HG03460 (cell line): Measurements from ENCODE around the gene ULK1.
"Not testable (repeated sequence)": the region's sequence is repeated elsewhere in the genome, so short reads cannot be mapped to it uniquely, and the experiment has no call there.

Source experiments
- ATAC-seq: cut with Tn5 transposase; IDR thresholded peaks from one replicate; pipeline ENCODE4 v1.9.1; 2021; ENCODE audit not compliant: unreplicated experiment

ULK1 gene

DNA sequence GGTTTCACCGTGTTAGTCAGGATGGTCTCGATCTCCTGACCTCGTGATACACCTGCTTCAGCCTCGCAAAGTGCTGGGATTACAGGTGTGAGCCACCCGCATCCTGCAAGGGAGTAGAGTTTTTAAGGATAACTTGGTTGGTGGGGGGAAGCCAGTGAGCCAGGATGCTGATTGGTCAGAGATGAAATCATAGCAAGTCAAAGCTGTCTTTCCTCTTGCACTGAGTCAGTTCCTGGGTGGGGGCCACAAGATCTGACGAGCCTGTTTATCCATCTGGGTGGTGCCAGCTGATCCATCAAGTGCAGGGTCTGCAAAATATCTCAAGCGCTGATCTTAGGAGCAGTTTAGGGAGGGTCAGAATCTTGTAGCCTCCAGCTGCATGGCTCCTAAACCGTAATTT lies 9.3 kb upstream of the ULK1 start:
- ATAC-seq = not testable (repeated sequence)

DNA sequence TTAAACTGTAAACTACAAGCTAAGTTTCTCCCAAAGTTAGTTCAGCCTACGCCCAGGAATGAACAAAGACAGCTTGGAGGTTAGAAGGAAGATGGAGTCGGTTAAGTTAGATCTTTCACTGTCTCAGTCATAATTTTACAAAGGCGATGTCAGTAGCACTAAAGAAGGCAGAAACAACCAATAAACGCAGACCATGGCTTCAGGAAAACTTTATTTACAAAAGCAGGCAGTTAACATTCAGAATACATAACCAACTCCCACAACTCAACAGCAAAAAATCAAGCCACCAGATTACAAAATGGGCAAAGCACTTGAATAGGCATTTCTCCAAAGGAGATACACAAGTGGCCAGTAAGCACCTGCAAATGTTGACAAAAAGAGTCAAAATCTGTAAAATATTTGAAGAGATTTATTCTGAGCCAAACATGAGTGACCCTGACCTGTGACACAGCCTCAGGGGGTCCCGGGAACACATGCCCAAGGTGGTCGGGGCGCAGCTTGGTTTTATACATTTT lies 8.8 kb upstream of the ULK1 start:
- no peak for ATAC-seq

DNA sequence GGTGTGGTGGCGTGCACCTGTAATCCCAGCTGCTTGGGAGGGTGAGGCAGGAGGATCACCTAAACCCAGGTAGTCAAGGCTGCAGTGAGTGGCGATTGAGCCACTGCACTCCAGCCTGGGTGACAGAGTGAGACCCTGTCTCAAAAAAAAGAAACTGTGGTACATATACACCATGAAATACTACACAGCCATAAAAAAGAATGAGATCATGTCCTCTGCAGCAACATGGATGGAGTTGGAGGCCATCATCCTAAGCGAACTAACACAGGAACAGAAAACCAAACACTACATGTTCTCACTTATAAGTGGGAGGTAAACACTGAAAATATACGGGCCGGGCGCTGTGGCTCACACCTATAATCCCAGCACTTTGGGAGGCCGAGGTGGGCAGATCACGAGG lies 2.7 kb upstream of the ULK1 start:
- ATAC-seq = not testable (repeated sequence)

DNA sequence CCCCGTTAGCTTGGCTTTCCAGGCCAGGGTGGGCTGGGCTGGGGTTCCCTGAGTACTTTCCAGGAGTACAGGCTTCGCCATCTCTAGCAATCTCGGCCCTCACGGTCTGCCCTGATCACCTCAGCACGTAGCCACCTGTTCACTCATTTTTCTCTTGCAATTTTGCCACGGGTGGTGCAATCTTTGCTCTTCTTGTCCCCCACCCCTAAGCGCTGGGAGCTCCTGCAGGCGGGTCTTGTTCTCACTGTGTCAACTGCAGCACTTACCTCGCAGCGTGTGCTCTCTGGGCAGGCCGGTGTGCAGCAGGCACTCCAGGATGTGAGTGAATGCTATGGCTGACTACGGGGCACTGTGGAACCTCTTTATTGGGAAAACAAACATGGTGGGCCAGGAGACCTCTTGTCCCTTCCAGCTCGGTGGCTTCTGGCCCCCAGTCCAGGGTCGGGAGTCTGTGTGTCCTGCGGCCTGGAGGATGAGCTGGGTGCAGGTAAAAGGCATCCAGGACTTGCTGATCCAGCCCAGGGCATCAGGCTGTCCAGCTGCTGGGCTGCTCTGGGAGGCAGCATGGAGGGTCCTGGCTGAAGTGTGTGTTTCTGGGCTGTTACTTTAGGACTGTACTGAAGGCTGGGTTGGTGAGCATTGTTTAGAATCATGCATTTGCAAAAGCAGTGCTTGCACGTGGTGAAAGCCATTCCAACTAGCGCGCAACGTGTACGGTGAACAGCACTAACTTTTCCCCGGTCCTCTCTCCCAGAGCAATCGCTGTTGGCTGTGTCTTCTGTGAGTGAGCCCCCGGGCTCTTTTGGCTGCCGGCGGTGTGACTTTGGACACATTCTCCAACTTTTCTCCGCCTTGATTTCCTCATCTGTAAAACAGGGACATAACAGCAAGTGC lies 1.5 kb upstream of the ULK1 start:
- ATAC-seq = no peak

DNA sequence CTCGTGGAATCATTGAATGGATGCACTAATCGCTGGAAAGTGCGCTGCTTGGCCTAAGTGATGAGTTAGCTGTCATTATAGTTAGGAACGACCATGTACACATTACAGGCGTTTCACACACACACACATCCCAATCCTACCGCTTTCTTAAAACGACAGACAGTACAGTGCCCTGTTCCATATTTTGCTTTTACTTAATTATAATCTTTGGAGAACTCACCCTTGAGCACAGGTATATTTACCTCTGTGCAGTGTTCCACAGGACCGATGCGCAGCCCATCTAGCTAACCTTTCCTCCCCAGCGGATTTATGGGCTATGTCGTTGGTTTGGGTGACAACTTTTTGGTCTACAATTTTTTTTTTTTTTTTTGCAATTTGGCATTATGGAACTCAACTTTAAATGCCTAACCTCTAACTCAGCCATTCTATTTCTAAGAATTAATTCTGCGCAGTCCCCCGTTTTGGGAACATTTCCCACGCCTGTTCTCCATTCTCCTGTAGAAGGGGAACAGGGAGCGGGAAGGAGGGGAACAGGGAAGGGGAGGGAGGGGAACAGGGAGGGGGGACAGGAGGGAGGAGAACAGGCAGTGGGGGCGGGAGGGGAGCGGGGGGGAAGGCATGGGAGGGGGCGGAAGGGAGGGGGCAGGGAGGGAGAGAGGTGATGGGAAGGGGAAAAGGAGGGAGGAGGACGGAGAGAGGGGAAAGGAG lies 663 bp upstream of the ULK1 start:
- no peak for ATAC-seq

DNA sequence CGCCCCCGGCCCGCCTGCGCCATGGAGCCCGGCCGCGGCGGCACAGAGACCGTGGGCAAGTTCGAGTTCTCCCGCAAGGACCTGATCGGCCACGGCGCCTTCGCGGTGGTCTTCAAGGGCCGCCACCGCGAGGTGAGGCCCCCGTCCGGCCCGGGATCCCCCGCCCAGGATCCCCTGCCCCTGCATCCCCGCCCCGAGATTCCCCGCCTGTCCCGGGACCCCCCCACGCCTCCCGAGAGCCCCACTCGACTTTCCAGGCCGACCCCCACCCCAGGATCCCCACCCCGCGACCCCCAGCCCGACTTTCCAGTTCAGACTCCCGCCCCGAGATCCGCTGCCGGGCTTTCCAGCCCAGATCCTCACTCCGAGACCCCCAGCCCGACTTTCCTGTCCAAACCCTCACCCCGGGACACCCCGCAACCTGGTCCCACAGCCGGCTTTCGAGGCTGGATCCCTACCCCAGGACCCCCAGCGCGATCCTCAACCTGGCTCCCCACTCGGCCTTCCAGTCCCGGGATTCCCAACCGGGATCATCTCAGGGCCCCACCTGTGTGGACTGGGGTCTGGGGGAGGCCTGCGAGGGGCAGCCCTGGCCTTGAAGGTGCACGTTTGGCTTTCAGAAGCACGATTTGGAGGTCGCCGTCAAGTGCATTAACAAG lies 688 bp downstream of the ULK1 start:
- ATAC-seq = no peak

DNA sequence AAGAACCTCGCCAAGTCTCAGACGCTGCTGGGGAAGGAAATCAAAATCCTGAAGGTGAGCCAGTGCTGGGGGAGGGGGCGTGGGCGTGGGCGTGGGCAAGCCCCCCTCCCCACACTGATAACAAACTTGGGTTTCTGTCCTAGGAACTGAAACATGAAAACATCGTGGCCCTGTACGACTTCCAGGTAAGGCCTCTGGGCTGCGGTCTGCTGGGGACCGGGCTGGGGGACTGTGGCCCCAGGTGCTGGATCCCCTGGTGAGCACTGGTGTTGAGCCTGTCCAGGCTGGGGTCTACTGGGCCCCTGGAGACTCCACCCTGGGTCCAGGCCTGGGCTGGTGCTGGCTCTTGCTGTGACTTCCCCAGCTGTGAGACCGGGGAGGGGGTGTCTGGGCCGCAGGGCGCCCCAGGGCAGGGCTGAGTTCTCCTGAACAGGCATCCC lies 1.2 kb downstream of the ULK1 start:
- peak; percentile 2 for ATAC-seq

DNA sequence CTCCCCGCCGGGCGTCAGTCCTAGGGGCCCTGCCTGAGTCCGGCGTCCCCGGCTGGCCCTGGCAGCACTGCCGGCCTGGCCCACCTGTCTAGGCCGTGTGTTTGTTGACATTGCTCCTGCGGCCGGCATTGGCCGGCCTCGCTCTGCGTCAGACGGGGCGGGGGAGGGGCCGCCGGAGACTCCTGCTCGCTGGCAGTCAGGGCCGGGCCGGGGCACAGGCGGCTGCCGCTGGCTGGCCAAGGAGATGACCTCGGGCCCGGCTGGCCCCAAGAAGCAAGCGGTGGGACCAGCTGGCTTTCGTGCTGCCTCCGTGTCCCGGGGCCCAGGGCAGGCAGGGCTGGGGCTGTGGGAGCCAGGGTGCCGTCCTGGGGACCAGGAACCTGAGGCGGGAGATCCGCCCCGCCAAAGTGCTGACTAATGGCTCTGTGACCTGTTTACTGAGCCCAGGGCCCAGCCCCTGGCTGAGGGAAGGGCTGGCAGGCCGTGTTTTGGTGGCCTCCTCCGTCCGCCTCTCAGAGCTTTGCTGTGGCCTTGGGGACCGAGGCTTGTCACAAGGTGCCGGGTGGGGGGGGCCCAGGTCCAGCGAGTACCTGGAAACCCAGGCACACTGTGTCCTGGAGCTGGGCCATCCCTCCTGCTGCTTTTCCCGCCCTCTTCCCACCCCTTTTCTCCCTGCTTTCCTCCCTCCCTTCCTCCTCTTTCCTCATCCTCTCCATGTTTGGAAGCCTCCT lies 1.8 kb downstream of the ULK1 start:
- peak; percentile 59 for ATAC-seq

DNA sequence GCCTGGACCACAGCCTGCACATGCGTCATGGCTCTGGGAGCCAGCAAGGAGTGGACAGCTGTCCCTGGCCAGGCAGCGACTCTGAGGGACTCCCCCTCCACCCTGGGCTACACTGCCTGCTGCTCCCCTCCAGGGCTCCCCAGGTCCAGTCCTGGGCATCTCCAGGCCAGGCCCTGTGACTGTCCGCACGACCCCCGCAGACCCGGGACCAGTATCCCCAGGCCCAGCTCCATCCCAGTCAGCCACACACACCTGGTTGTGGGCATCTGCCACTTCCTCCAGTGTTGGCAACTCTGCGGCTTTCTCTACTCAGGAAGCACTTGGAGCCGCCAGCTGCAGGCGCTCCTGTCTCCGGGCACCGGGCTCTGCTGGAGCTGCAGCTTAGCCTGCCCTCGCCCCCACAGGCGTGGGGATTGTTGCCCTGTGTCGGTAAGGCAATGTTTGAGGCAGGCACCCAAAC lies 2.4 kb downstream of the ULK1 start:
- ATAC-seq = no peak

DNA sequence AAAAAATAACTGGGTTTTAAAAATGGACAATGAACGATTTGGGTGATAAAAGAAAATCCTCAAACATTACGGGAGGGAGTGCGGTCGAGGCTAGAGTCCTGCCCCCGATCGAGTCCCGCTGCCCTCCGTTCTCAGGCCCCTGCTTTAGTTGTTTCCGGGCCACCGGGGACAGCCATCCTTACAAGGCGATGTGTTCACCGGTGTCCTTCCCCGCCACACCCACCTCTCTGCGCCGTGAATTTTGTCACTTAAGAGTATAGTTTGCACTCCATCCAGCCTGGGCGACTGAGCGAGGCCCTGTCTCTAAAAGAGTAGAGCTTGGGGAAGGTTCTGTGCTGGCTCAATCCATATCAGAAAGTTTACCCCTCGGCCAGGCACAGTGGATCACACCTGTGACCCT lies 2.9 kb downstream of the ULK1 start:
- no peak for ATAC-seq

DNA sequence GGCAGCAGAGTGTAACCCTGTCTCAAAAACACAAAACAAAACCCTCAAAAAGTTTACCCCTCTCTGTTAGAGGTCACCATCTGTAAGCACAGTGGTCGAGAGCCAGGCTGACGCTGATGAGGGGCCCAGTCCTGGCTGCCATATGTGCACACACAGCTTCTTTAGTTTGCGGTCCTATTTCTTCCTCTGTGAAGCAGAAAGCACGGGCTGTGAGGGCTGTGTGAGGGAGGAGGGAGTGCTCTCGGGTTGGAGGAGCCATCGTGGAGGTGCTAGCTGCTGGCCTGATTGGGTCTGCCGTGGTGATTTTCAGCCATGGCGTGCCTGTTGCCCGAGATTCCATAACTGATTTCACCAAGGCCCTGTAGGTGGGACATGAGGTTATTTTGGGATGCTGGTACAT lies 3.5 kb downstream of the ULK1 start:
- no peak for ATAC-seq

DNA sequence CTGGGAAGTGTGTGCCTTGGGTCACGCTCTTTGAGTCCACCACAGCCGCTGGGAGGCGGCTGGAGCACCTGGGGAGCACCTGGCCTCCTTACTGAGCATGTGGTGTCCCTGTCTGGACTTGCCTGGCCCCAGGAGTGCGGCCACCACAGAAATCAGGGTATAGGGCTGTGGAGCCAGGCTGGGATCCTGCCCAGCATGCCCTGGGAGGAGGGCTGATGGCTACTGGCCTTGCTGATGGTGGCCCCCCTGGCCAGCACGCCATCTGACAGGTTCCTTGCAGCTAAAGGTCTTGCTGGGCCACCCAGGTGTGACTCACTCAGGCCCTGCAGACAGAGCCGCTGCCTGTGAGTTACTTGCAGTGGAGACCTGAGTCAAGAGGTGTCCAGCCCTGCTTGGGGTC lies 6.0 kb downstream of the ULK1 start:
- ATAC-seq = no peak

DNA sequence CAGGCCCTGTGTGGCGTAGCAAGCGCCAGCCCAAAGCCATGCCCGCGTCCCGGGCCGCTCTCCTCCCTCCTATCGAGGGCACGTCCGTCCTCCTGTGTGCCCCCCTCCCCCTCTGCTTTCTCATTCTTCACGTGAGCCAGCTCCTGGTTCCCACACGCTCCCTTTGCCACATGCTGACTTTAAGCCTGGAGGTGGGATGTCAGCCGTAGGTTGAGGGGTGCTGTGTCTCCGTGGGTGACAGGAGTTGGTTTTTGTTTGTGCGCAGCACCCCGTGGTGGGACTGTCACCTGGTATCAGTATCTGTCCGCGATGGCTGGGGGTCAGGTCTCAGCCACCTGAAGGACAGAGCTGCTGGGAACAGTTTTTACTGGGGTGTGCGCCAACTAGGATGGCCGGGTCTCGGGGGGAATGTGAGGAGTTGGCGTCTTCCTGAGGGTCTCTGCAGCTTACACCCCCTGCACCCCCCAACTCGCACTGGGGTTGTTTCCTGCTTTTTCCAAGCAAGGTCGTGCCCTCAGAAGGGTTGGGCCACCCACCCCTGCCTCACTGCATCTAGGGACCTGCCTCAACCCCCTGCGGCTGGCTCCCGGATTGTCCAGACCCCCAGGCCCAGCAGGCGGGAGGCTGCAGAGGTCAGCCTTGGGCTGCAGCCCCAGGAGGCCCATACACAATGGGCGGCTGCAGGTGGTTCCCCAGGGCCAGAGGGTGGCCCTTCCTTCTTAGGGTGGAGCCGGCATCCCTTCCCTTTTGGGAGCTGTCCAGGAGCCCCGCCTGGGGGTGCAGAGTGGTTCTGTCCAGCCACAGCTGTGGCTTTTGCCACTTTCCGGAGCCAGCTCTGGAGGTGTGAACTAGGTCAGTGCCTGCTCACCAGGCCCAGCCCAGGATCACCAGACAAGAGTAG lies 7.3 kb downstream of the ULK1 start:
- ATAC-seq = no peak

DNA sequence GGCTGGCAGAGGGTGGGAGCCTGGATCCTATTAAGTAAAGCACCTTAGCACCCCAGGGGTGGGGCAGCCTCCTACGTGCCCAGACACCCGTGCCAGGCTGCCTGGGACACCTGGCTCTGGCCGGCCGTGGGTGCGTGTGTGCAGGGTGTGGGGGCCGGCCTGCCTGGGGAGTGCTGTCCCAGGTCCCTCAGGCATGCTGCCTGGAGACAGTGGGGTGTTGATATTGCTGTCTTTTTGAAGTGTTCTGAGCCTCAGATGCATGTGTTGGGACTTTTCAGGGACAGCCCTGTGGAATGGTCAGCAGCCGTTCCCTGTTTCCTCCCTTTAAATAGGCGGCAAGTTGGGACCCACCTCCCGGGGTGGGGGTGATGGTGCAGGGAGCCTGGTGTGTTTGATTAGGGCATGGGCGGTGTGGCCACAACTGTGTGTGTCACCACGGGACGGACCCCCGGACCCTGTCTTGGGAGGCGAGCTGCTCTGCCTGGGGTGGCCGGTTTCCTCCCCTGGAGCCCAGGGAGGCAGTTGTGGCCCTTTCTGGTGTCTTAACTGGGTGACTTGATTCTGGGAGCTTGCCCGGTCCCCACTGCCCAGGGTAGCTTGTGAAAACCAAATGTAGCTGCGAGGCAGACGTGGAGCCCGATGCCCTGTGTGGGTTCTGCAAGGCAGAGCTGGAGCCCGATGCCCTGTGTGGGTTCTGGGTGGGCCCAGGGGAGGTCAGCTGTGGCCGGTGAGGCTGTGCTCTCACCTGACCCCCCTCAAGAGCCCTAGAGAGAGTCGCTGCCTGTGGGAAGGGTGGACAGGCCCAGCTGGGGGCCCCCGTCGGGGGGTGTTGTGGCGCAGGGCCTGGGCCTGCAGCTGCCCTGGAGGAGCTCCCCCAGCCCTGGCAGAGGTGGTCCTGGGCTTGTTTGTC lies 8.2 kb downstream of the ULK1 start:
- no peak for ATAC-seq

DNA sequence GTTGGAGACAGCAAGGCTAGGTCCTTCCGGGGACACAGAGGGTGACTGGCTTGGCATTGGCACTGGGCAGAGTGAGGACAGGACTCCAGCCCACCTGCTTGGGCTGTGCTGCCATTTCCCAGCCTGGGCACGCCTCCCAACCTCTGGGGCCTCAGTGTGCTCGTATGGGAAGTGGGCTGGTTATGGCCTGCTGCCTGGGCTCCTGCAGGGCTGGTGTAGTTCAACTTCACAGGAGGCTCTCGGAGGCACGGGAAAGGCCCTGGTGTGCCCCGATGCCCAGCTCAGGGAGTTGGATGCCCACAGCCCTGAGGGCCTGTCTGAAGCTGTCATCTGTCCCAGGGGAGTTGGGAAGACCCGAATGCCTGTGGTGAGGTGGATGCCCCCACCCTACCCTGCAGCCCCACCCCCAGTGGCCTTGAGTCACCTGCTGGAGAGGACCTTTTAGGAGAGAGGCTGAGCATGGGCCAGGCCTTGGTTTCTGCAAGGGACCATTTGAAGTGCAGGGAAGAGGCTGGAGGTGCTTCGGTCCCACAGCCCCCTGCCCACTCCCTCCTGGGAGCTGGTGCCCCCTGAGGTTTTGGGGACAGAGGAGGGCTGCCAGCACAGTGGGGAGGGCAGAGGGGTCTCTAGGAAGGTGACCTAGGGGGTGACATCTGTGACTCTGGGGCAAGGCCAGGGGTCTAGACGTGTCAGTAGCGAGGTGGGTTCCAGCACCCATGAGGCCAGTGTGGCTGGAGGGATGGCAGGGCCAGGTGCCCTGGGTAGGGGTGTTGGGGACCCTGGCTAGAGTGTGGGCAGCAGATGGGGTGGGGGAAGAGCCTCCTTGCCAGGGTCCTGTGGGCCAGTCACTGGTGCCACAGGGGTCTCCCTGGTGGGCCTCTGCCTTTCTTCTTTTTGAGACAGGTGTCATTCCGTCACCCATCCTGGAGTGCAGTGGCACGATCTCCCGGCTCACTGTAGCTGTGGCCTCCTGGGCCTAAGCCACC lies 9.1 kb downstream of the ULK1 start:
- no peak for ATAC-seq

DNA sequence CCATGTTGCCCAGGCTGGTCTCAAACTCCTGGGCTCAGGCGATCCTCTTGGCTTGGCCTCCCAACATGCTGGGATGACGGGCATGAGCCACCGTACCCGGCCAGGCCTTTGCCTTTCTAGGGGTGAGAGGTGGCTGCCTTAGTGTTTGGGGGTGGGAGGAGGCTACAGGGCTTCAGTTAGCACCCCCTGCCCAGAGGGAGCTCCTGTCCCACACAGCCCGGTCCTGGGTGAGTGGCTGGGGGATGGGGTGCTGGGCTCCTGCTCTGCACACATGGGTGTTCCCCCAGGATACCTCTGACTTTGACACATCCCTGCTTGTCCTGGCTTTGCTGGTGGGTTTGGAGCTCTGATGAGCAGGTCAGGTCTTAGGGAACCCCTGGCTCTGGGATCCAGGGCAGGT lies 9.9 kb downstream of the ULK1 start:
- ATAC-seq = no peak

DNA sequence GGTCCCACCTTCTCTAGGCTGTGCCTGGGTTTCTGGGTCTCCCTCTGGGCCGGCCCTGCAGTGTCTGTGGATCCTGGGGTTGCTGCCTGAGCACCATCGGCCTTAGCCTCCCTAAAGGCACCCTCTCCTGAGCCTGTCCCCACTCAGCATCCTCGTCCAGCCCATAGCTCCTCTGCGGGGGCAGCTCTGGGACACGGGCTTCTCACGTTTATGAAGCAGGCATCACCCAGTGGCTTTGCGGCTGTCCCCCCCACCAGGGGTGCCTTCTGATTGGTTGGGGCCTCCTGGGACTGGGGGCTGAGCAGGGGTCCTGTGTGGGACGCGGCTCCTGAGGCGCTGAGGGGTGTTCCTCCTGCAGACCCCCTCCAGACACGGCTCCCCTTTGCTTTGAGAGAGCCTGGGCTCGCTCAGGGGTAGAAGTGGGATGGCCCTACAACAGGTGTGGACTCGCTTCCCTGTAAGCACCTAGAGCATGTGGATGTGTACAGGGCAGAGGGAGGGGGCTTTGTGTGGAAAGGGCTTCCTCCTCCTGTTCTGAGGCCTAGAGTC lies 10.7 kb downstream of the ULK1 start:
- no peak for ATAC-seq
